Measurements from ENCODE around the gene MEF2A. TPM values are rescaled to one million over a fixed set of nuclear protein-coding genes. Genes with fewer than 3 reads are reported as not detected.

The MEF2A gene
- total RNA-seq, 1 experiment from 2014 or later = 30.7 TPM

- no peak overlapping the region for H3K4me3 Mint-ChIP-seq
- H3K9me3 Mint-ChIP-seq = peaks cover 6% of the 10 kb centered on the region; the same call in 1 of the 2 replicates
- ChIA-PET CTCF (interaction anchor here (1.5 kb wide), 1 partner anchor 15 kb away, joined by 6 read pairs; no protein-coding TSS in a partner anchor), POLR2A (interaction anchor here (1.2 kb wide), 1 partner anchor 447 kb away, joined by 3 read pairs; no protein-coding TSS in a partner anchor)
- no peak for DNase-seq (ENCODE audit: low spot score)
- no peak overlapping the region for H3K27ac Mint-ChIP-seq
- no peaks in the 10 kb centered on the region for H3K27me3 Mint-ChIP-seq (ENCODE audit: low read depth)
- ATAC-seq = no peak
- no peak for TF ChIP-seq ZNF121 (CRISPR knock-in tag; IDR thresholded peaks at IDR 0.05)
- TF ChIP-seq ZNF263 (CRISPR knock-in tag; IDR thresholded peaks at IDR 0.05; ENCODE audit: low read depth) = no peak
- TF ChIP-seq TP53 (CRISPR knock-in tag; IDR thresholded peaks at IDR 0.05) = no peak
- TF ChIP-seq AFF4 (CRISPR knock-in tag; IDR thresholded peaks at IDR 0.05; ENCODE audit: borderline replicate concordance) = no peak
- no peak for TF ChIP-seq ZNF423 (CRISPR knock-in tag; IDR thresholded peaks at IDR 0.05)
- no peak for TF ChIP-seq ZBTB43 (CRISPR knock-in tag; IDR thresholded peaks at IDR 0.05)
- TF ChIP-seq NR3C1 (CRISPR knock-in tag; conservative IDR thresholded peaks at IDR 0.05; ENCODE audit: low read depth) = no peak
- TF ChIP-seq ZBTB21 (CRISPR knock-in tag; IDR thresholded peaks at IDR 0.05; ENCODE audit: borderline replicate concordance) = no peak
- TF ChIP-seq SMAD3 (CRISPR knock-in tag; IDR thresholded peaks at IDR 0.05; ENCODE audit: borderline replicate concordance) = no peak
- no peak for TF ChIP-seq KAT7 (CRISPR knock-in tag; IDR thresholded peaks at IDR 0.05; ENCODE audit: borderline replicate concordance)
- TF ChIP-seq E2F1 (CRISPR knock-in tag; IDR thresholded peaks at IDR 0.05) = no peak
- no peak for TF ChIP-seq ZNF416 (CRISPR knock-in tag; IDR thresholded peaks at IDR 0.05)
- peaks cover 21% of the 10 kb centered on the region for H3K36me3 Mint-ChIP-seq
- peaks cover 14% of the 10 kb centered on the region for H3K4me1 Mint-ChIP-seq
These were observed 153.3 kb downstream of the MEF2A start for GRCh38 chr15:99719096-99719541.

GRCh38 chr15:99720533-99720932, 154.7 kb downstream of the MEF2A start:
- ChIA-PET CTCF (interaction anchor here (1.6 kb wide), 1 partner anchor 16 kb away, joined by 6 read pairs; no protein-coding TSS in a partner anchor), POLR2A (no interaction called here)
- Mint-ChIP-seq H3K4me1 (peaks cover 14% of the 10 kb centered on the region), H3K27me3 (ENCODE audit: low read depth) (no peaks in the 10 kb centered on the region), H3K9me3 (peaks cover 17% of the 10 kb centered on the region), H3K4me3 (no peak overlapping the region), H3K36me3 (peaks cover 25% of the 10 kb centered on the region), H3K27ac (no peak overlapping the region)
- DNase-seq (ENCODE audit: low spot score) = no peak
- no peak for ATAC-seq
- TF ChIP-seq FOXJ3 (CRISPR knock-in tag; IDR thresholded peaks at IDR 0.05; ENCODE audit: borderline replicate concordance) (no peak), CBFB (CRISPR knock-in tag; IDR thresholded peaks at IDR 0.05; ENCODE audit: low read depth) (no peak), ZNF263 (CRISPR knock-in tag; IDR thresholded peaks at IDR 0.05; ENCODE audit: low read depth) (no peak), JAZF1 (CRISPR knock-in tag; IDR thresholded peaks at IDR 0.05) (no peak), AFF4 (CRISPR knock-in tag; IDR thresholded peaks at IDR 0.05; ENCODE audit: borderline replicate concordance) (no peak), ATF3 (CRISPR knock-in tag; conservative IDR thresholded peaks at IDR 0.05) (no peak), ARID4B (CRISPR knock-in tag; IDR thresholded peaks at IDR 0.05; ENCODE audit: borderline replicate concordance) (no peak), GRHL2 (CRISPR knock-in tag; IDR thresholded peaks at IDR 0.05; ENCODE audit: insufficient replicate concordance, severe bottlenecking) (no peak), FOXP1 (CRISPR knock-in tag; IDR thresholded peaks at IDR 0.05; ENCODE audit: borderline replicate concordance) (no peak)
